ENCODE data around the gene ZC3H12A.
A peak's percentile ranks its signal among the peaks of the same experiment; 100 is the strongest.
"Not testable (repeated sequence)": the region's sequence is repeated elsewhere in the genome, so short reads cannot be mapped to it uniquely, and the experiment has no call there.

Gene ZC3H12A

GRCh38 chr1:37506740-37507139 is 32.4 kb downstream of the ZC3H12A start:
- no peak for DNase-seq

- DNase-seq: no peak
Observed at GRCh38 chr1:37509181-37509580, 34.8 kb downstream of the ZC3H12A start.

DNA sequence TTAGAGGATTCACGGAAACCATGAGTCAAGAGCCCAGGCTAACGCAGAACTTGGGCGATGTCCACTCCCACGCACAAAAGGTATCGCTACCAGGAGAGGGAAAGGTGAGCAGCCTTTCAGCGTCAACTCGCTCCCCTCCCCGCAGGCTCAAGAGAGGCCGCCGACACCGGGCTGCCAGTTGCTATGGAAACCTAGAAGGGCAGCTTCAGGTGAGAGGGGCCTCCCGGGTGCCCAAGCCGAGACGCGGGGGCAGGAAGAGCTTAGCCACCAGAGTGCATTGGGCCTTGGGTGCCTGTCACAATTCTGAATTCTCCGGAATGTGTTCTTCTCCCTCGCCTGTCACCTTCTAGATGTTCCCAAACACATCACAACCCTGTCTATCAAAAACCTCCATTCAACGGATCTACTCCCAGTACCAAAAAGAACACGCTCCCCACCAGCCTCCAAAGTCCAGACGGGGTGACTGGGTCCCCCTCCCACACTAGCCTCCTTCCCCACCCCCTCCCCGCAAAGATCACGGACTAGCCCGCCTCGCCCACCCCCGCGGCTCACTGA is 39.5 kb downstream of the ZC3H12A start:
- DNase-seq: peak; percentile 20

- DNase-seq: peak; percentile 86
Observed at GRCh38 chr1:37514350-37515184, 40.2 kb downstream of the ZC3H12A start, which contains the start of gene MEAF6. MEAF6 (minus strand) TSS chr1:37514766; CDS start chr1:37514746, 20 bp downstream.

DNA sequence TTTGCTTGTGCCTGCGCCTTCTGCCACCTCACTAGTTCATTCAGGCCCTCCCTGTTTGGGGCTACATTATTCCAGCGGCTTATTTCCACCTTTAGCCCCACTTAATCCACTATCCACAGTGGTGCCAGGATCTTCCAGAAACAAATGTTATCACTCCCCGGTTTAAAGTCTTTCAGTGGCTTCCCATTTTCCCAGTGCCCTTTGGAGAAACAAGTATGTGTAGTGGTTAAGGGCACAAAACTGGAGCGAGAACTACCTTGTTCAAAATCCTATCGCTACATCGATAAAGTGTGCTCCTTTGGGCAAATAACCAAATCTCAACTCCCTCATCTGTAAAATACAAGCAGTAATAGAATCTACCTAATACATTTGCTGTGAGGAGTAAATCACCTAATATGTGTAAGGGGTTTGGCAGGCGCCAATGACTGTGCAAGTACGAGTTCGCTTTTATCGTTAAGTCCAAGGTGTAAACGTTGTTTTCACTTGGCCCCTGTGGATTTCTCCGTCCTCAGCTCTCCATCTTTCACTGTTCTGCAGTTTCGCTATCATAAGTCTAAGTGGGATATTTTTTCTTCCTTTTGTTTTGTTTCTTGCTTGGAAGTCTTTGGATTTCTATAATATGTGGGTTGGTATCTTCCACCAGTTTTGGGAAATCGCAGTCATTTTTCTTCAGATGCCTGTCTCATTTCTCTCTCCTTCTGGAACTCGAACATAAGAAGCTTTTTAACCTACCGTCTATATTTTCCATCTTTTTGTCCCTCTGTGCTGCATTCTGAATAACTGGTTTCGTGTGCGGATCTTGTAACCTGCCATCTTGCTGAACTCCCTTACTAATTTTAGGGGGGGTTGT is 41.0 kb downstream of the ZC3H12A start:
- no peak for DNase-seq

DNA sequence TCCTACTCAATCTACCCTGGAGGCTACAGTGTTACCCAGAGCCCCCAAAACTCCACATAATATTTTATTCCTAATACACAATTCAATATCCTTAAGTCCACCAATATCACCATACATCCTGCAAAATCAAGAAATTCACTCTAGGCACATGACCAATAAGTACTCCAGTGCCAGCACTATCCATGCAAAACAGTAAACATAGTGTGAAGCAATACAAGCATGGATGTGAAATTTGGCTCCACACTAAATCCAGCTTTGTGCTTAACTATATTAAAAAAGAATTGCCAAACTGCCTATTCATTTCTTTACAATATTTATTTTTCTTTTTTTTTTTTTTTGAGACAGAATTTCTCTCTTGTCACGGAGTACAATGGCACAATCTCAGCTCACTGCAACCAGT is 43.2 kb downstream of the ZC3H12A start:
- DNase-seq: no peak

GRCh38 chr1:37518241-37518640 is 43.9 kb downstream of the ZC3H12A start:
- not testable (repeated sequence) for DNase-seq

DNA sequence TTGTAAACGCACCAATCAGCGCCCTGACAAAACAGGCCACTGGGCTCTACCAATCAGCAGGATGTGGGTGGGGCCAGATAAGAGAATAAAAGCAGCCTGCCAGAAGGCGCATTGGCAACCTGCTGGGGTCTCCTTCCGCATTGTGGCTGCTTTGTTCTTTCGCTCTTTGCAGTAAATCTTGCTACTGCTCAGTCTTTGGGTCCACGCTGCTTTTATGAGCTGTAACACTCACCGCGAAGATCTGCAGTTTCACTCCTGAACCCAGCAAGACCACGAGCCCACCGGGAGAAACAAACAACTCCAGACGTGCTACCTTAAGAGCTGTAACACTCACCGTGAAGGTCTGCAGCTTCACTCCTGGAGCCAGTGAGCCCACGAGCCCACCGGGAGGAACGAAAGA is 44.5 kb downstream of the ZC3H12A start:
- peak; percentile 10 for DNase-seq

DNA sequence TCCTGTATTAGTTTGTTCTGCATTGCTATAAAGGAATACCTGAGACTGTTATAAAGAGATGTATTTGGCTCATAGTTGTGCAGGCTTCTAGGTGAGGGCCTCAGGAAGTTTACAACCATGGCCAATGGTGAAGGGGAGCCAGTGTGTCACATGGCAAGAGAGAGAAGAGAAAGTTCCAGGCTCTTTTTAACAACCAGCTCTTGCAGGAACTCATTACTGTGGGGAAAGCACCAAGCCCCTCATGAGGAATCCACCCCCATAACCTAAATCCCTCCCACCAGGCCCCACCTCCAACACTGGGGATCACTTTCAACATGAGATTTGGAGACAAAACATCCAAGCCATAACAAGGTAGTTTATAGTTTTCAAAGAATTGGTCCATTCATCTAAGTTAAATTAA is 45.2 kb downstream of the ZC3H12A start:
- no peak for DNase-seq

DNA sequence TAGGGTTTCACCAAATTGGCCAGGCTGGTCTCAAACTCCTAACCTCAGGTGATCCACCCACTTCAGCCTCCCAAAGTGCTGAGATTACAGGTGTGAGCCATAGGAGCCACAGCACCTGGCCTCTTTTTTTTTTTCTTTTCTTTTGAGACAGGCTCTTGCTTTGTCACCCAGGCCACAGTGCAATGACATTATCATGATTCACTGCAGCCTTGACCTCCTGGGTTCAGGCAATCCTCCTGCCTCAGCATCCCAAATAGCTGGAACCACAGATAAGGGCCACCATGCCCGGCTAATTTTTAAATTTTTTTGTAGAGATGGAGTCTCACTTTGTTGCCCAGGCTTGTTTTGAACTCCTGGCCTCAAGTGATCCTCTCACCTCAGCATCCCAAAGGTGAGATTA is 55.5 kb downstream of the ZC3H12A start:
- not testable (repeated sequence) for DNase-seq

GRCh38 chr1:37532418-37533156 is 58.2 kb downstream of the ZC3H12A start:
- not testable (repeated sequence) for DNase-seq

- DNase-seq: no peak
Observed at GRCh38 chr1:37533317-37534093, 59.1 kb downstream of the ZC3H12A start.
